ENCODE results near the gene PIGQ.

The PIGQ gene

GRCh38 chr16:567373-568256, 2.2 kb upstream of the PIGQ start:
- DNase-seq (ENCODE audit: low read depth), result no peak

GRCh38 chr16:568401-569258, 1.1 kb upstream of the PIGQ start:
- DNase-seq (ENCODE audit: low read depth), result no peak

GRCh38 chr16:572865-573650, 3.3 kb downstream of the PIGQ start:
- DNase-seq (ENCODE audit: low read depth), result no peak

DNA sequence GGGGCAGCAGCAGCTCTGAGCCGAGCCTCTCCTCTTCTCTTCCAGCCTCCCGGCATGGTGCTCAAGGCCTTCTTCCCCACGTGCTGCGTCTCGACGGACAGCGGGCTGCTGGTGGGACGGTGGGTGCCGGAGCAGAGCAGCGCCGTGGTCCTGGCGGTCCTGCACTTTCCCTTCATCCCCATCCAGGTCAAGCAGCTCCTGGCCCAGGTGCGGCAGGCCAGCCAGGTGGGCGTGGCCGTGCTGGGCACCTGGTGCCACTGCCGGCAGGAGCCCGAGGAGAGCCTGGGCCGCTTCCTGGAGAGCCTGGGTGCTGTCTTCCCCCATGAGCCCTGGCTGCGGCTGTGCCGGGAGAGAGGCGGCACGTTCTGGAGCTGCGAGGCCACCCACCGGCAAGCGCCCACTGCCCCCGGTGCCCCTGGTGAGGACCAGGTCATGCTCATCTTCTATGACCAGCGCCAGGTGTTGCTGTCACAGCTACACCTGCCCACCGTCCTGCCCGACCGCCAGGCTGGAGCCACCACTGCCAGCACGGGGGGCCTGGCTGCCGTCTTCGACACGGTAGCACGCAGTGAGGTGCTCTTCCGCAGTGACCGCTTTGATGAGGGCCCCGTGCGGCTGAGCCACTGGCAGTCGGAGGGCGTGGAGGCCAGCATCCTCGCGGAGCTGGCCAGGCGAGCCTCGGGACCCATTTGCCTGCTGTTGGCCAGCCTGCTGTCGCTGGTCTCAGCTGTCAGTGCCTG, 4.4 kb downstream of the PIGQ start:
- no peak for DNase-seq (ENCODE audit: low read depth)

DNA sequence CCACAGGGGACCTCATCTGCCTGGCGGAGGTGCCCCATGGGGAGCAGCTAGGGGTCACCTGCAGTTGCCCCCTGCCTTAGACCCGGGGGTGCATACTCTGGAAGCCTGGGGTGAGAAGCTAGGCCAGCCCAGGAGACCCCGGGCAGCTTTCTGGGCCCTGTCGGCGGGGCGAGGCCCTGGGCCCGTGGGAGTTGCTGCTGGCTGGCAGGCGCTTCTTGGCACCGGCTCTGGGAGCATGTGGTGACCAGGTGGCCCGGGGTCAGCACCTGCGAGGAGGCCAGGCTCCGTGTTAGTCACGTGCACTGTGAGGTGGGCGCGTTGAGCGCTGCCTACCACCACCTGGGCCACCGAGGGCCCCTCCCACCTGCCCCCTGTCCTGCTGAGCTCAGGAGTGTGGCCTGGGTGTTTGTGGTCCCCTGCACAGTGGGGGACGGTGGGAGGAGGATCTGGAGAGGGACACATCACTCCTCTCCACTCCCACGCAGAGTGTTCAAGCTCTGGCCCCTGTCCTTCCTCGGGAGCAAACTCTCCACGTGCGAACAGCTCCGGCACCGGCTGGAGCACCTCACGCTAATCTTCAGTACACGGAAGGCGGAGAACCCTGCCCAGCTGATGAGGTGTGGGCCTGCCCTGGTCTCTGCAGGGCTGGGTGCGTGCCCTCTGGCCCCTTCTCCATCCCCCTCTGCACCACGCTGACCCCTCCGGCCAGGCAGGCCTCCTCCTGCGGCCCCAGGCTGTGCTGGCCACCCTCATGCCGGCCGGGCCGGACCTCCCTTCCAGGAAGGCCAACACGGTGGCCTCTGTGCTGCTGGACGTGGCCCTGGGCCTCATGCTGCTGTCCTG, 5.8 kb downstream of the PIGQ start:
- DNase-seq (ENCODE audit: low read depth), result no peak

- no peak for DNase-seq (ENCODE audit: low read depth)
These were observed 6.5 kb downstream of the PIGQ start for GRCh38 chr16:576197-576822.

DNA sequence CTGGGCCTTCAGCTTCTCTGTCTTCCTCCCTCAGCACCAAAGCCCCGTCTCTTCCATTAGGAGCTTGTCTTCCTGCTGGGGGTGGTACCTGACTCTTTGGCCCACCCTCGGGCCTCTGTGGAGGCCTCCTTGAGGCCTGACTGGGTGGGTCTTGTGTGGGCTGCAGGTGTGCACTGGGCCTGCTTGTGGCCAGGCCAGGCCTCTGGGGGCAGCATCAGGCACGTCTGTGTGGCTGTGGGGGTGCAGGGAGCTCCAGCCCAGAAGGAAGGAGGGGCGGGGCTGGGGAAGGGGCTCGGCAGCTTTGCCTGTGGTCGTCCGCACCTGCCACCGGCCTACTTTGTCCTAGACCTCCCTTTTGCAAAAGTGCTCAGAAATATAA, 7.0 kb downstream of the PIGQ start:
- DNase-seq (ENCODE audit: low read depth), result no peak

DNA sequence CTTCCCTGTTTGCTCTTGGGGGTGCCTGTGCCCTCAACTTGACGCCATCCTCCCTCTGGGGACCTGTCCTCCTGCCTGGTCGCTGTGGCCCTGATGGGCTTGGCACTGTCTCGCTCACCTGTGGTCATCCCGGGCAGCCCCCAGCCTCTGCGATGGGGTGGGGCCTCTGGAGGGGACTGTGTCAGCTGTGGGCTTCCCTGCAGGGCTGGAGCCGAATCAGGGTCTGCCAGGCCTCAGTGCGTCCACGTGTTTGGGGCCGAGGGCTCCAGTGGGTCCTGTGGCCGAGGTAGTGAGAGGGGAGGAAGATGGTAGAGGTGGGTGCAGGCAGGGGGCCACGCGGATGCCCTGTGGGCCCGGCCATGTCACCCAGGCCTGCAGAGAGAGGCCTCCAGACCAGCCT, 8.0 kb downstream of the PIGQ start:
- no peak for DNase-seq (ENCODE audit: low read depth)

DNA sequence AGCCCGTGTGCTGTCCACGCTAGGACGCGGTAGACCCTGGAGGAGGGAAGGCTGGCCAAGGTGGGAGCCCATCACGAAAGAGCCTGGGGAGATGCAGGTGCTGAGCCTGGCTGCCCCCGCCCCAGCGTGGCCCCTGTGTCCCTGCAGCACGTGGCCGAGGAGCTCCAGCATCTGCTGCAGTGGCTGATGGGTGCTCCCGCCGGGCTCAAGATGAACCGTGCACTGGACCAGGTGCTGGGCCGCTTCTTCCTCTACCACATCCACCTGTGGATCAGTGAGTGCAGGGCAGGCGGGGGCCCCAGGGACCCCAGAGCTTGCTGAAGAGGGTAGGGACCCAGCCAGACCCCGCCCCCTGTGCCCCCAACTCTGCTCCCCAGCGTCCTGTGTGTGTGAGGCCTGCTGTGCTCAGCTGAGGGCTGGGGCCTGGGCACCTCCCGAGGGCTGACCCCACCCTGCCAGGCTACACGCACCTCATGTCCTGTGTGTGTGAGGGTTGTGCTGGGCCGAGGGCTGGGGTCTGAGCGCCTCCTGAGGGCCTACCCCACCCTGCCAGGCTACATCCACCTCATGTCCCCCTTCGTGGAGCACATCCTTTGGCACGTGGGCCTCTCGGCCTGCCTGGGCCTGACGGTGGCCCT, 8.6 kb downstream of the PIGQ start:
- no peak for DNase-seq (ENCODE audit: low read depth)

GRCh38 chr16:578870-579405, 9.2 kb downstream of the PIGQ start:
- DNase-seq (ENCODE audit: low read depth), result peak; percentile 33

DNA sequence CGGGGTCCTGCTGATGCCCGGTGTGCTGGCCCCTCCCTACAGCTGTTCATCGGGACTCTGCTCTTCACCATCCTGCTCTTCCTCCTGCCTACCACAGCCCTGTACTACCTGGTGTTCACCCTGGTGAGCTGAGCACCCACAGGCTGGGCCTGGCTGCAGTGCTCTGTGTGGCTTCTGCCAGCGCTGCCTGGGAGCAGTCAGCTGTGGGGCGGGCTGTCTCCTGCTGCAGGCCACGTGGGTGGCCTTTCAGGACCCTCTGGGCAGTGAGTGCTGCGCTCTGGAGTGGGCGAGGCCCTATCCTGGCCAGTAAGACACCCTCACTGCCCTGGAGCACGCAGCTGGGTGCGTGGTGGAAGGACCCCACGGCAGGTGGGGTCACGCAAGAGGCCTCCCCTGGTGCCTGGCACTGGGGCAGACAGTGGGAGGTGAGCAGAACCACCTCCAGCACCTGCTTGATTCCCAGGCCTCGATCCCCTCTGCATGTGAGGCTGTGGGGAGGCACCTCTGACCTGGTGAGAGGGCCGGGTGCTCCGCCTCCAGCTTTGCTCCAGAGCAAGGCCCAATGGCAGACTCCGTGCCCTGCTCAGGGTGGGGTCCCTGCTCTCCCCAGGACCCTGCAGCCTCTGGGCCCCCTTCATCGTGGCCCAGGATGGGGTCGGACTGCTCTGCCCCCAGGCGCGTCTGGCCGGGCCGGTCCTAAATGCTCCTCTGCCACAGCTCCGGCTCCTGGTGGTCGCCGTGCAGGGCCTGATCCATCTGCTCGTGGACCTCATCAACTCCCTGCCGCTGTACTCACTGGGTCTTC, 10.6 kb downstream of the PIGQ start:
- DNase-seq (ENCODE audit: low read depth), result no peak

GRCh38 chr16:580946-581498, 11.3 kb downstream of the PIGQ start:
- no peak for DNase-seq (ENCODE audit: low read depth)

DNA sequence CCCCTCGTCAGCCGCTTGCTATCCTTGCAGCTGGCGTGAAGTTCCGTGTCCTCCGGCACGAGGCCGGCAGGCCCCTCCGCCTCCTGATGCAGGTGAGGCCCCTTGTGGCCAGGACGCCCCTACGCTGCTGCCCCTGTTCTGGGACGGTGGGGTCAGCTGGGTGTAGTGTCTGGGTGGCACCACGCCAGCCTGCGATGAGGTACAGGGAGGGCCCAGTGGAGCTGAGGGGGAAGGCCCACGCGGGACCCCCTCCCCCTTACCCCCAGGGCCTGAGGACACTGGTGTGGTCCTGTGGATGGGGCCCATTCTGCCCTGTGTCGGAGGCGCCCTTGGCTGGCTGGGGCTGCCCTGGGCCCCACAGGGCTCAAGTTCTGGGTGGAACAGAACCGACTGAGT, 12.4 kb downstream of the PIGQ start:
- DNase-seq (ENCODE audit: low read depth), result no peak

DNA sequence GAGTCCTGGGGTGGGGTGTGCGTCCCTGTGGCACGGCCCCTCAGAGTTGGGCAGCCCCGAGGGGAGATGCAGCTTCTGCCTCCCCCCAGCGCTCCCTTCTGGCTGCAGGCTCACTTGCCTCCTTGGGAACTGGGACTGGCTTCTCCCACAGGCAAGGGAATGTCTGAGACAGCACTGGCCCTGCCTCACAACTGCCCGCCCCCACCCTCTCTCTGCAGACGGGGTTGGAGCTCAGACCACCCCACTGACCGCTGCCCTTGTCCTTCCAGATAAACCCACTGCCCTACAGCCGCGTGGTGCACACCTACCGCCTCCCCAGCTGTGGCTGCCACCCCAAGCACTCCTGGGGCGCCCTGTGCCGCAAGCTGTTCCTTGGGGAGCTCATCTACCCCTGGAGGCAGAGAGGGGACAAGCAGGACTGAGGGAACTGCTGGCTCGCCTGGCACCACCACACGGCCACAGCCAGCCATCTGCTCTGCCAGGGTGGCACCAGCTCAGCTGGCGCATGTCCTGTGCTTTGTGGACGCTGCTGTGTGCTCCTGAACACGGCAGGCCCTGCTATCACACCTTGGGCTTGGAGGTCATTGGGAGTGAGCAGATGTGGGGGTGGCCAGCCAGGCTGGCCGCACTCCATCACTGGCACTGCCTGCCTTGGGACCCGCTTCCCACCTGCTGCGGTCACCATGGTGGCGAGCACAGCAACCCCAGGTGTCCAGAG, 13.0 kb downstream of the PIGQ start:
- DNase-seq (ENCODE audit: low read depth), result no peak

DNA sequence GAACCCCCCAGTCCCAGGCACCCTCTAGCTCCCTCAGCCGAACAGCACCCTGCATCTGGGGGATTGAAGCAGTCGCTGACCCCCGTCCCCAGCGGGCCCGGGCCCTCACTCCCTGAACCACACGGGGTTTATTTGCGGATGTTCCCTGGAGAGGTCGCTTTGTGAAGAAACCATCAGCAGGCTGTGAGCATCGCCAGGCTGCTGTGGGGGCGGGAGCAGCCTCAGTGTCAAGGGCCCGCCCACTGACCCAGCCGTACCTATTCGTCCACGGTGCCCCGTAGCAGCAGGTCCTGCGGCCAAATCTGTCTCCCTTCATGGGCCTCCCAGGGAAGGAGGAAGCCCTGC, 13.7 kb downstream of the PIGQ start:
- no peak for DNase-seq (ENCODE audit: low read depth)

GRCh38 chr16:583815-584591, 14.2 kb downstream of the PIGQ start:
- DNase-seq (ENCODE audit: low read depth), result no peak

DNA sequence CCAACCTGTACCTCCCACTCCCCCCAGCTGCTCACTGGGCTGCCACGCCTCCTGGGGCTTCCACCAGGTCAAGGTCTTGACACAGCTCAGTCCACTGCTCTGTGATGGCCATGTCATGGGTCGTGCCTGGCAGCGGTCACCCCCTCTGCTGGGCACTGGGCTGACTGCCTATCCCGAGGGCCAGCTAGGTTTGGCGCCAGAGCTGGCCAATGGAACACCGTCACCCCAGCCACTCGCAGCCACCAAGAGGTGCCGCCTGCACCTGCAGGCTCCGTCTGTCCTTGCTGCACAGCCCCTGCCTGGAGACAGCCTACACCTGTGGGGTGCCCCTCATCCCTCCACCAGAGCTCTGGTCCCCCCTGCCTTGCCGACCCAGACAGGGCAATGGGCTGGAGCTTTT, 15.6 kb downstream of the PIGQ start:
- no peak for DNase-seq (ENCODE audit: low read depth)
